Erythroblast (primary cell): Measurements from ENCODE around the gene MEGF9.

ENCODE experiments used
- GATA1 ChIP-seq: IDR thresholded peaks from 2 replicates; pipeline ENCODE4 v1.6.1; 2011; ENCODE audit warnings: low read depth, mild to moderate bottlenecking, control low read depth, low read length, moderate library complexity
- POLR2A ChIP-seq: IDR thresholded peaks from 2 replicates; pipeline ENCODE4 v1.6.1; 2011; ENCODE audit warnings: mild to moderate bottlenecking, low read length

DNA sequence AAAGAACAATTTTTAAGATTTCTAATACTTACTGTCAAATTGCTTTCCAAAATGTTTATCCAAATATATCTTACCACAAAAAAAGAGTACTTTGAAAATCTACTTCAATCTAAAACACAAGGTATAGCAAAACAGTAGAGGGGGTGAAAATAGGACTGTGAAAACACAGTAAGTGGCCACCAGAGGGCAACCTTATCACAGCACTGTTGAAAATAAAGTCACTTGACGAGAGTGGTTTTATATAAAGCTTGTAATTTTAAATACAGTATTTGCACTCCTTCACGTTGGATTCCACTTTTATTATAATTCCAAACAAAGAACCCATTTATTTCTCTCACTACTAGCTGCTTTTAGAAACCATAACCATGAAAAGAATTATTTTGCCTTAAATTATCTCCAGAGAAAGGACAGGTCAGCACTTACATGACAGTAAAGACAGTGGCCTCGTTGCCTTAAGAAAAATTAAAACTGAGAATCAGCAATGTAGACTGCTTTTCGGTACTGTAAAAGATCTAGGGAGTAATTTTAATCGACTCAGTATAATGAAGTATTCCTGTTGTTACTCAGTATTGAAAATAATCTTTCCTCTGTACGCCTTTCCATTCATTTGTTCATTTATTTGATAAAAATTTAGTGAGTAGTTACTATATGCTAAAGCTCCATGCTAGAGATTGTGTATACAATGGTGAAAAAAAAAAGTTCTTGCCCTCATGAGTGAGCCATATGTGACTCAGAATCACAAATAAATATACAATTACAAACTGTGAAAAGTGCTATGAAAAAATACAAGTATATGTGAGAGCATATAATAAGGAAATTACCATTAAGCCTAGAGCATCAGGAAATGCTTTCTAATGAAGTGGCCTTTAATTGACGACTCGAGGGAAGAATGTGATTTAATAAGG is 94.3 kb downstream of the MEGF9 start:
- TF ChIP-seq POLR2A, result no peak
- TF ChIP-seq GATA1, result no peak
